Activated T-cell treated with anti-CD3 and anti-CD28 coated beads, Interleukin-2, amount 50 U/mL, for 48 hours (primary cell): ENCODE measurements around the gene PSD4.
A peak's percentile ranks its signal among the peaks of the same experiment; 100 is the strongest.

ENCODE experiments used
- DNase-seq, 2 experiments: peaks; one replicate each; pipeline ENCODE4 v3.0.0-alpha.2; 2020

PSD4 gene

GRCh38 chr2:113225263-113226259 lies 51.8 kb downstream of the PSD4 start:
- no peak for DNase-seq

GRCh38 chr2:113226462-113226861 lies 52.7 kb downstream of the PSD4 start:
- no peak for DNase-seq

GRCh38 chr2:113227290-113227689 lies 53.5 kb downstream of the PSD4 start:
- DNase-seq = no peak

- DNase-seq = no peak
These were observed 53.9 kb downstream of the PSD4 start for GRCh38 chr2:113227698-113228097.

GRCh38 chr2:113228351-113228750 lies 54.6 kb downstream of the PSD4 start:
- no peak for DNase-seq

- DNase-seq = no peak
These were observed 55.4 kb downstream of the PSD4 start for GRCh38 chr2:113228991-113229716.

GRCh38 chr2:113229795-113230194 lies 56.0 kb downstream of the PSD4 start:
- no peak for DNase-seq

- no peak for DNase-seq
These were observed 56.8 kb downstream of the PSD4 start for GRCh38 chr2:113230531-113230930.

GRCh38 chr2:113231064-113231463 lies 57.3 kb downstream of the PSD4 start:
- no peak for DNase-seq

GRCh38 chr2:113232123-113232522 lies 58.4 kb downstream of the PSD4 start:
- no peak for DNase-seq

- no peak for DNase-seq
These were observed 59.0 kb downstream of the PSD4 start for GRCh38 chr2:113232740-113233139.

- DNase-seq = no peak
These were observed 60.1 kb downstream of the PSD4 start for GRCh38 chr2:113233593-113234550.

GRCh38 chr2:113234721-113235346 lies 61.1 kb downstream of the PSD4 start:
- no peak for DNase-seq

GRCh38 chr2:113235347-113236226 lies 61.8 kb downstream of the PSD4 start:
- peak; percentile 75 to 80 for DNase-seq

GRCh38 chr2:113236367-113237159 lies 62.8 kb downstream of the PSD4 start:
- no peak for DNase-seq

GRCh38 chr2:113237604-113238160 lies 63.9 kb downstream of the PSD4 start:
- DNase-seq = no peak

- DNase-seq = no peak
These were observed 65.4 kb downstream of the PSD4 start for GRCh38 chr2:113238871-113239839.

- no peak for DNase-seq
These were observed 66.6 kb downstream of the PSD4 start for GRCh38 chr2:113240150-113240914.
